GM21576 (cell line): Measurements from ENCODE around the gene PDSS1.

Source experiments
- ATAC-seq: cut with Tn5 transposase; IDR thresholded peaks from one replicate; pipeline ENCODE4 v1.9.1; 2021; ENCODE audit warnings: mild to moderate bottlenecking, moderate library complexity; ENCODE audit not compliant: unreplicated experiment

PDSS1 gene

DNA sequence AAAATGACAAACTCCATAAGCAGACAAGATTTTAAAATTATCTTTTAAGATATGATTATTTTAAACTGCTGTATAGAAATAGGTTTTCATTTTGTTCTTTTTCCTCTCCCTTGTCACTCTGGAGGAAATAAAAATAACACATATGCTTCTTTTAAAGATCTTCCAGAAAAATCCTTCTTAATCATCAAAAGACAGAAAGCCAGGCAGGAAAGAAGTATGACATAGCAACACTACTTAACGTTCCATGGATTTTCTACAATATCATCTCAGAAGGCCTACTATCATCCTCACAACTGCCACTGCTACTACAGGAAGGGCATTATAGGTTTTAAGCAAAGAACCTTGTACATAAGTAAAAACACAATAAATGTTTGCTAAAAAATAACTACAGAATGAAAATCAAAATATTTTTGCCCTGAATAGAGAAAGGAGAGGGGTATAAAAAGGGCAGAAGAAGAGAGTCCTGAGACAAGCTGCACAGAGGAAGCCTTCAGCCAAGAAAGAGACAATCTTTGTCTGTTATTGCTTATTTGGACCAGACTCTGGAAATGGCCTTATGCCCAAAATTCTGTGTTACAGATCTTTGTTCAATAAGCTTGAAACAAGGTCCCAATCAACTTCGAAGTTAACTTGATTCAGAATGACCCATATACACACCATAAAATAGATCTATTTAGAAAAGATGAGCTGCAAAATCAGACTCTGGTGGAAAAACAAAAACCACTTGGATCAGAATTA lies 95.4 kb downstream of the PDSS1 start:
- ATAC-seq, result no peak
